Breast epithelium (tissue), 4 donors: ENCODE data around the gene A3GALT2. TPM values are rescaled to one million over a fixed set of nuclear protein-coding genes. Genes with fewer than 3 reads are reported as not detected.

Experiments used
- DNase-seq, 2 donors: peaks; one replicate each; pipeline ENCODE4 v3.0.0-alpha.2; 2019; ENCODE audit warnings: low spot score in 2 of 2
- H3K27ac ChIP-seq, 2 donors: fragments of 200-600 bp; sonication (generic) in 1 of 2; one replicate each; pipeline ENCODE4 v1.5.1; 2016 to 2019; ENCODE audit warnings: mild to moderate bottlenecking in 1 of 2
- H3K27me3 ChIP-seq, 2 donors: fragments of 200-600 bp; sonication (generic) in 1 of 2; one replicate each; pipeline versions ENCODE4 v1.5.1 to v1.6.0; 2017 to 2019; ENCODE audit warnings: control low read depth in 1 of 2, mild to moderate bottlenecking in 1 of 2
- H3K36me3 ChIP-seq: fragments of 200-600 bp; one replicate; pipeline ENCODE4 v1.5.1; 2019
- H3K4me1 ChIP-seq, 2 donors: fragments of 200-600 bp; sonication (generic); one replicate each; pipeline ENCODE4 v1.5.1; 2016 to 2019; ENCODE audit warnings: control low read depth in 1 of 2
- H3K4me3 ChIP-seq, 3 donors: fragments of 200-600 bp; sonication (generic); 1 replicate in 2 of 3; 2 replicates in 1 of 3; pipeline ENCODE4 v1.5.1; 2016 to 2019; ENCODE audit warnings: mild to moderate bottlenecking in 3 of 3, moderate library complexity in 2 of 3
- H3K9me3 ChIP-seq, 2 donors: fragments of 200-600 bp; sonication (generic) in 1 of 2; one replicate each; pipeline ENCODE4 v1.5.1; 2016 to 2019; ENCODE audit warnings: control low read depth in 1 of 2
- CTCF ChIP-seq, 3 donors: fragments of 450-650 bp; IDR thresholded peaks; one replicate each; pipeline ENCODE4 v1.5.1; 2016 to 2017; ENCODE audit warnings: antibody characterized with exemption in 3 of 3, mild to moderate bottlenecking in 3 of 3, moderate library complexity in 3 of 3
- POLR2A ChIP-seq: fragments of 450-650 bp; IDR thresholded peaks from one replicate; pipeline ENCODE4 v1.6.1; 2016; ENCODE audit warnings: antibody characterized with exemption, mild to moderate bottlenecking, moderate library complexity
- POLR2AphosphoS5 ChIP-seq, 3 donors: sonication (generic); formaldehyde crosslinking; IDR thresholded peaks; one replicate each; pipeline ENCODE4 v1.6.1; 2017; ENCODE audit warnings: antibody characterized with exemption in 3 of 3
- intact Hi-C: fragments of 100-400 bp; cut with DNase I; formaldehyde crosslinking; loops from one replicate; pipeline ENCODE4 v1.15.1; 2023; ENCODE audit warnings: low total_unique reads
- total RNA-seq, 3 donors: library from RNA; depleted of rRNA; stranded (reverse); fragments of >200 nt; gene quantifications; one replicate each; pipeline ENCODE4 v1.1.0, GENCODE V29; 2016

A3GALT2 gene
- not detected for total RNA-seq

GRCh38 chr1:33320619-33321165, at the start of gene A3GALT2:
Gene A3GALT2, minus strand, starts transcription at chr1:33321098. Its CDS starts 0 bp downstream, at chr1:33321098.
- H3K4me3 ChIP-seq: no peak within 1 kb of the TSS
- intact Hi-C loops: no loop called here
- H3K36me3 ChIP-seq: peaks cover 11% of the 10 kb centered on the region
- no peaks in the 10 kb centered on the region for H3K4me1 ChIP-seq
- H3K9me3 ChIP-seq: no peaks in the 10 kb centered on the region
- no peaks in the 10 kb centered on the region for H3K27me3 ChIP-seq
- DNase-seq: no peak
- TF ChIP-seq POLR2A (no peak), CTCF (IDR thresholded peaks at IDR 0.05) (no peak), POLR2AphosphoS5 (IDR thresholded peaks at IDR 0.05) (no peak)
- no peak within 1 kb of the TSS for H3K27ac ChIP-seq

GRCh38 chr1:33370301-33370700, 49.4 kb upstream of the A3GALT2 start:
- no peaks in the 10 kb centered on the region for H3K27me3 ChIP-seq
- peaks cover 3 to 23% of the 10 kb centered on the region in 2 donors for H3K4me1 ChIP-seq
- intact Hi-C loops: no loop called here
- H3K4me3 ChIP-seq: no peak overlapping the region
- TF ChIP-seq POLR2A: no peak
- no peak for TF ChIP-seq CTCF (IDR thresholded peaks at IDR 0.05)
- no peak for TF ChIP-seq POLR2AphosphoS5 (IDR thresholded peaks at IDR 0.05)
- H3K27ac ChIP-seq: no peak overlapping the region
- no peaks in the 10 kb centered on the region for H3K9me3 ChIP-seq
- DNase-seq: no peak
- H3K36me3 ChIP-seq: no peaks in the 10 kb centered on the region

GRCh38 chr1:33369764-33370163, 48.9 kb upstream of the A3GALT2 start:
- intact Hi-C loops: loop anchor here (5.0 kb wide), 1 partner anchor 72 kb away; no protein-coding TSS in a partner anchor
- Histone ChIP-seq H3K4me3 (no peak overlapping the region), H3K4me1 (peaks cover 9 to 29% of the 10 kb centered on the region in 2 donors), H3K36me3 (no peaks in the 10 kb centered on the region), H3K9me3 (no peaks in the 10 kb centered on the region), H3K27ac (no peak overlapping the region), H3K27me3 (no peaks in the 10 kb centered on the region)
- TF ChIP-seq CTCF (IDR thresholded peaks at IDR 0.05) (no peak), POLR2AphosphoS5 (IDR thresholded peaks at IDR 0.05) (no peak), POLR2A (no peak)
- no peak for DNase-seq

GRCh38 chr1:33369081-33369480, 48.2 kb upstream of the A3GALT2 start:
- Histone ChIP-seq H3K9me3 (no peaks in the 10 kb centered on the region), H3K27ac (no peak overlapping the region), H3K27me3 (no peaks in the 10 kb centered on the region), H3K4me1 (peaks cover 12 to 34% of the 10 kb centered on the region in 2 donors), H3K36me3 (no peaks in the 10 kb centered on the region), H3K4me3 (no peak overlapping the region)
- DNase-seq: no peak
- TF ChIP-seq CTCF (IDR thresholded peaks at IDR 0.05) (no peak), POLR2AphosphoS5 (IDR thresholded peaks at IDR 0.05) (no peak), POLR2A (no peak)
- intact Hi-C loops: loop anchor here (5.0 kb wide), 1 partner anchor 72 kb away; no protein-coding TSS in a partner anchor

GRCh38 chr1:33368431-33368830, 47.5 kb upstream of the A3GALT2 start:
- peak overlapping the region in 1 of 2 donors; percentile 89 for H3K27ac ChIP-seq
- peaks cover 19 to 41% of the 10 kb centered on the region in 2 donors for H3K4me1 ChIP-seq
- H3K9me3 ChIP-seq: no peaks in the 10 kb centered on the region
- no peak for DNase-seq
- intact Hi-C loops: loop anchor here (5.0 kb wide), 1 partner anchor 71 kb away; no protein-coding TSS in a partner anchor
- H3K36me3 ChIP-seq: no peaks in the 10 kb centered on the region
- no peaks in the 10 kb centered on the region for H3K27me3 ChIP-seq
- TF ChIP-seq POLR2A: no peak
- TF ChIP-seq POLR2AphosphoS5 (IDR thresholded peaks at IDR 0.05): no peak
- no peak for TF ChIP-seq CTCF (IDR thresholded peaks at IDR 0.05)
- no peak overlapping the region for H3K4me3 ChIP-seq
